Renal cortical epithelial cell (primary cell): Measurements from ENCODE around the gene EXOC6. TPM values are rescaled to one million over a fixed set of nuclear protein-coding genes. Genes with fewer than 3 reads are reported as not detected.

Source experiments
- DNase-seq: peaks from one replicate; pipeline ENCODE4 v3.0.0-alpha.2; 2011; ENCODE audit warnings: low read depth
- total RNA-seq: library from RNA; depleted of rRNA; stranded (reverse); fragments of >200 nt; gene quantifications from 2 replicates; pipeline ENCODE4 v1.2.3, GENCODE V29; 2014

EXOC6 gene, protein sequence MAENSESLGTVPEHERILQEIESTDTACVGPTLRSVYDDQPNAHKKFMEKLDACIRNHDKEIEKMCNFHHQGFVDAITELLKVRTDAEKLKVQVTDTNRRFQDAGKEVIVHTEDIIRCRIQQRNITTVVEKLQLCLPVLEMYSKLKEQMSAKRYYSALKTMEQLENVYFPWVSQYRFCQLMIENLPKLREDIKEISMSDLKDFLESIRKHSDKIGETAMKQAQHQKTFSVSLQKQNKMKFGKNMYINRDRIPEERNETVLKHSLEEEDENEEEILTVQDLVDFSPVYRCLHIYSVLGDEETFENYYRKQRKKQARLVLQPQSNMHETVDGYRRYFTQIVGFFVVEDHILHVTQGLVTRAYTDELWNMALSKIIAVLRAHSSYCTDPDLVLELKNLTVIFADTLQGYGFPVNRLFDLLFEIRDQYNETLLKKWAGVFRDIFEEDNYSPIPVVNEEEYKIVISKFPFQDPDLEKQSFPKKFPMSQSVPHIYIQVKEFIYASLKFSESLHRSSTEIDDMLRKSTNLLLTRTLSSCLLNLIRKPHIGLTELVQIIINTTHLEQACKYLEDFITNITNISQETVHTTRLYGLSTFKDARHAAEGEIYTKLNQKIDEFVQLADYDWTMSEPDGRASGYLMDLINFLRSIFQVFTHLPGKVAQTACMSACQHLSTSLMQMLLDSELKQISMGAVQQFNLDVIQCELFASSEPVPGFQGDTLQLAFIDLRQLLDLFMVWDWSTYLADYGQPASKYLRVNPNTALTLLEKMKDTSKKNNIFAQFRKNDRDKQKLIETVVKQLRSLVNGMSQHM
- 11.0 and 12.5 TPM in 2 replicates for total RNA-seq

DNA sequence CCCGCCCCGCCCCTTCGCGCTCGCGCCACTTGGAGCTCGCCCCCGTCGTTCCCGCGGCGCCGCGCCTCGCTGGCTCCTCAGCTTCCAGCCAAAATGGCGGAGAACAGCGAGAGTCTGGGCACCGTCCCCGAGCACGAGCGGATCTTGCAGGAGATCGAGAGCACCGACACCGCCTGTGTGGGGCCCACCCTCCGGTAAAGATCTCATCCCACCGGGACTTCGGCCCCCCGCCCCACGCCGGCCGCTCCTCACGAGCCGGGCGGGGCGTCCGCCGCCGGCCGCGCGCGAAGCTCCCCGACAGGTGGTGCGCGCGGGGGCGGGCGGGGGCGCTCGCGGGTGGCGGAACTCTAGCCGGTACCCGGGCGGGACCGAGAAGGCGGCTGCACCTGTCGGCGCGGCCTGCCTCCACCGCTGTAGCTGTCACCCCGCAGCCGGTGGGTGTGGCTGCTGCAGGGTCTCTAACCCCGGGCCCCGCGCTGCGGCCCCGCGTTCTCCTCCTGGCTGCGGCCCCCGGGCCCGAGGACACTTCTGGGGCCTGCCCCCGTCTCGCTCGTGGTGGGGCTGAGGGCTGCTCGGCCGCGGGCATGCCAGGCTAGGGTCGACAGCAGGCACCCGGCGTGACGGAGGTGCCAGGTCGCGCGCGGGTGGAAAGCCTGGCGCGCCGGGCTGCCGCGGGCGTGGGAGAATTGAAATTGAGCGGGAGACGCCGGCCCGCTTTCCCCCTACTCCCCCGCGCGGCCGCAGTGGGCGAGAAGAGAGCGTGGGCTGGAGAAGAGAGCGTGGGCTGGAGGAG lies at the start of gene EXOC6:
Gene EXOC6, plus strand, starts transcription at position 80 of the 793 bp plus-strand sequence. Its CDS starts 14 bp downstream, at position 94.
- peak; percentile 43 for DNase-seq

DNA sequence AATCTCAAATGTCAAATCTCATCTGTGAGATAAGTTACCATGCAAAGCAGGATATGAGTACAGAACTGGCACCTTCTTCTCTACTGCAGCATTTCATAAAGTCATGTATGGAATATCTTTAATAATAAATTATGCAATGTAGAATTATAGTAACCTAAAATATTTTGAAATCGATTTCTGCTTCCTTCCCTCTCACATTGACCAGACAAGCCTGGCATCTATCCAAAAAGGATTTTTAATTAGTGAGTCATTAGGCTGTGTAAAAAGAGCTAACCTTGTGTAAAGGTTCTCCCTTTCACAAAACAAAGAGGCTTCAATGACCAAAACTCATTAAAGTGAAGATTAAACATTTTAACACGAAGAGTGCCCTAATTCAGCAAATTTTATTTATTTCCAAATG lies 48.8 kb upstream of the EXOC6 start:
- peak; percentile 33 for DNase-seq

DNA sequence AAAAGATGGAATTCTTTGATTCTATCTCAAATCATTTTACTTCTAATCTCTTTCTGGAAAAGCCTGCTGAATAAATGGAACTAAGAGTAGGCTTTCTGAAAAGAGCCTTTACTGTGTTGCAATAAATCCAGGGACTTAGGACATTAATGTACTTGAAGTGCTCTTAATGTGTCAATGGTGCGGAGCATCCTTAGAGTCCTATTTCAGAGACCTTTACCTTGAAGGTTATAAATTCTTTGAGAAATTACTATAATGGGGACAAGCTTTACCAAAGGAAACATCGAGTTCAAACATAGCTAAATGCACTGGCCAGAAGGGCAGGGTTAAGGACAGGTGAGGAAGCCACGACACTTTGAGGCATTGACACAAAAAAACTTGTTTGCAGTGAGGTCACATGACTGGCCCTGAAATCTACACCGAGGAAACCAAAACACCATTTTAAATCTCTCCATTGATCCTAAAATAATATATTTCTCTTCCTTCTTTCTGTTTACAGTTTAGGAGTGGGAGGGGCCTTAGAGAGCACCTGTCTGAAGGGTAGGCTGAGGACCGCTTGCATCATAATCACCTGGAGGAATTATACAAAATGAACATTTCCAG lies 48.1 kb upstream of the EXOC6 start:
- DNase-seq, result no peak

DNA sequence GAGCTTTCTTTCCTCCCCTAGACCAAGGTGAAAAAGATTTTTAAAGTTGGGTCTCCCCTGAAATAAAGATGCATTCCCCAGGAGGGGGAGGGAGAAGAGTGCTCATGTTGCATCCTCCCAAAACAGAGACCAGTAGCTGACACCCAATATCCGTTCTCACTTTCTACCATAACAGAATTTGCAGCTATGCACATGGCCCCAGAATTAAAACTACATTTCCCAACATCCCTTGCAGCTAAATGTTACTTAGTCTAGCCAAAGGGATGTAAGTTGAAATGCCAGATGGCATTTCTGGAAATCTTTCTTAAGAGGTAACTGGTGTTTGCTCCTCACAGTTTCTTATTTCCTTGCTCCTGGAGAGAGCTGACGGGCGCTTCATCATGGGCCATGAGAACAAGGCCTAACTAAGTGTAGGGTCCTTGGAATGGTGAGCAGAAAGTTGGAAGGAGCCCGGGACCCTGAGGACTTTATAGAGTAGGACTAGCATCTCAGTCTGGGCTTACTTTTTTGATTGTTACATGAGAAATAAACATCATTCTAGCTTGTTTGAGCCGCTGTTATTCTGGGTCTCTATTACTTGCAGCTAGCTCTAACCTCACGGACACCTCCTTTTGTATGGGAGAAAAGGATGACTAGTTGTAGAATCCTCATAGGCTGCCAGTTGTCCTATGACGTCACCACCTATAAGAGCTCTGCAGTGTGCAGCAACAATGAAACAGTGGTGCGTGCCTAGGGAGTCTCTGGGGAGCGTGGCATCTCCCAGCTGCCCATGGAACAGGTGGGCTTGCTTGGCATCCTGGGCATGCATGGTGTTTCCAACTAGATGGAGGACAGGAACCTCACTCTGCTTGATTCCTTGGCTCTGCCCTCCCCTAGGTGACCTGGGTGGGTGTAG lies 46.1 kb upstream of the EXOC6 start:
- no peak for DNase-seq

DNA sequence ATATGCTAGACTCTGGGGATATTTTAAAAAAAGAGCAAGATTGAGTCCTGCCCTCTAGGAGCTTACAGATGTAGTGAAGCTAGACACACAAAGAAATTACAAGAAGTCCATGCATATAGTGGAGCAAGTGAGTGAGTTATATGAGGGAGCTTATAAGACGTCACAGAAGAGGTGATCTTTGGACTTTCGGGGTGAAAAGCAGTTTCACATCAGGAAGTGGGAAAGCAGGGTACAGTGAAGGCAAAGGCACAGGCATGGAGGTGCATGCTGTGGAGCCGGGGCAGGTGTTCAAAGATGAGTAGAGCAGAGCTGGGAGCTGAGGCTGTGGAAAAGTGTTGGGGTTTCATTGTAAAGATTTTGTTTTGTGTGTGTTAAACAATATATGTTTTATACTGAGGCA lies 38.5 kb upstream of the EXOC6 start:
- DNase-seq, result no peak

DNA sequence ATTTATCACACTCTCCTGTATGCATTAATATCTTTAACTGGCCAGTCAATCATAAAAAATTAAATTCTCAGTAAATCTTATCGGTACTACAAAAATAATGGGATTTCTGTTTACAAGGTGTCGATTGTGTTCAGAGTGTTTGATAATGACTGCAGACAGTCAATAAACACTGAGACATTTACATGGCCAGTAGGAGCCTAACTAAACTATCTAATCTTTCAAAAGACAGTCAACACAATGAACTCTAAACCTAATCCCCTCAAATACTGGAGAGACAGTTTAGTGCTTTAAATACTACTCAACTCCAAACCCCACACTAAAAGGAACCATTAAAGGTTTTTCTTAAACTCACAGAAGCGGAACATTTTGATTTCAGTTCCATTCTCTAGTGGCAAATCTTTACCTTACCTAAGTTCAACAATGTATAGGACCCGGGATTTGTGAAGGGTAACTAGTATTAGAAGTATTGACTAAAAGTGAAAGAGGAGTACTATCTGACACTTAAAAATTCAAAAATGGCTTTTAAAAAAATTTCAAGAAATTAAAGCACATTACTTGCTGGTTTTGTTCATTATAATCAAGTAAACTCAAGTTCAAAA lies 37.3 kb upstream of the EXOC6 start:
- DNase-seq, result no peak

DNA sequence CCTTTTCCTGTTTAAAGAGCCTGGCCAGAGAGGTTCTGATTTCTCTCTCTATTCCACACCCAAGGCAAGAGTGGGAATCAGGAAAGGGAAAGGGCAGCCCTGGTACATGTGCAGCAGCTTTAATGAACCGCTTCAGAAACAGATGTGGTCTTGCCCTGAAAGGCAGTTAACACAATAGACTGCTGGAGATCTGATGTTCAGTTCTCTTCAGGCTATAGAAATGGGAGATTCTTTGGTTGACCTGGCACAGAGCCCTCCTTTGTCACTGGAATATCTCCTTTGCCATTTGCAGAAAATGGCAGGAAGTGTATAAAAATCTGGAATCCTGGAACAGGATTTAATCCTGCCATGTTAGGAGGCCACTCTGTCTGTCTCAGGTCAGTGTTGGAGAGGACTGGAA lies 36.3 kb upstream of the EXOC6 start:
- DNase-seq, result no peak

DNA sequence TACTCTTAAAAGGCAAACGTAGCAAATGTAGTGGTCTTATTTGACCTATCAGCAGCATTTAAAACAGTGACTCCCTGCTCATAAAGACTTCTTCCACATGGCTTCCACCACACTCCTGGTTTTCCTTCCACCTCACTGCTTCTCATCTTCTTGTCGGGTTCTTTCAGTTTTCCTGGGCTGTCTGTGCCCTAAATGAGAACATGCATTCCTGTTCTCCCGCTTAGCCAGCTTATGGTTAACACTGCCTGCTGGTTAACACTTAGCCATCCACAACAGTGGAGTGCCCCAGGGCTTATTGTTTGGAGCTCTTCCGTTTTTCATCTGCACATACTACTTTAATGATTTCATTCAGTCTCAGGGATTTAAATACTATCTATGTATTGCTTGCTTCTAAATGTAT lies 34.3 kb upstream of the EXOC6 start:
- DNase-seq, result no peak

DNA sequence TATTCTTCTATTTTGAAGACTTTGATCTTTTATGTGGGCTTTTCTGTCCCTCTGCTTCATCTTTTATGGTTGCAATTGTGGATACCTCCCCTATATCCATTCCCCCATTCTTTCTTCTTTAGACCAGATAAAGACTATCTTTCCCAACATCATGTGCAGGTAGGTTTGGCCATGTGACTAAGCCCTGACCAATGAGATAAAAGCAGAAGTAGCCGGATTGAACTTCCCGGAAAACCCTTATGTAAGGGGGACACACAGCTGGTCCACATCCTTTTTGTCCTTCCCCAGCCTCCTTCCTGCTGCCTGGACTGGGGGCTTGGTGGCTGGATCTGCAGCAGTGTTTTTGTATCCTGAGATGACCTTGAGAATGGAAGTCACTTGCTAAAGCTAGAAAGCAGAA lies 33.5 kb upstream of the EXOC6 start:
- no peak for DNase-seq

DNA sequence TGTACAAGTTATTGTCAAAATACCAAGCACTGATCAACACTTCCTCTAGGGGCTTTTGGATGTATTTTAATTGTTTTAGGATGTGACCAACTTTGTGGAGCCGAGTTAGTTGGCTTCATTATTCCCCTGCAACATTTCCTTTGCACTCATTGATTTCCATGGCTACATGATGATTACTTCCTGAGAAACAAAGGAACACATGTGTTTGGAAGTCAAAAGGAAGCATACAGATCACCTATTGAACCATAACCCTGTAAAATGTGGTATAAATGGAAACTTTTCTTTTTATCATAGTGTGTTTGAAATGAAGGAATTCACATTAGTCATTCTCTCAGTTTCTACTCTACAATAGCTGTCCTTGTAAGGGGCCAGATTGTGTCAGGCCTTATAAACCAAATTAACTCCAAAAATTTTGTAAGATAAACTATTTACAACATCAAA lies 32.2 kb upstream of the EXOC6 start:
- no peak for DNase-seq

DNA sequence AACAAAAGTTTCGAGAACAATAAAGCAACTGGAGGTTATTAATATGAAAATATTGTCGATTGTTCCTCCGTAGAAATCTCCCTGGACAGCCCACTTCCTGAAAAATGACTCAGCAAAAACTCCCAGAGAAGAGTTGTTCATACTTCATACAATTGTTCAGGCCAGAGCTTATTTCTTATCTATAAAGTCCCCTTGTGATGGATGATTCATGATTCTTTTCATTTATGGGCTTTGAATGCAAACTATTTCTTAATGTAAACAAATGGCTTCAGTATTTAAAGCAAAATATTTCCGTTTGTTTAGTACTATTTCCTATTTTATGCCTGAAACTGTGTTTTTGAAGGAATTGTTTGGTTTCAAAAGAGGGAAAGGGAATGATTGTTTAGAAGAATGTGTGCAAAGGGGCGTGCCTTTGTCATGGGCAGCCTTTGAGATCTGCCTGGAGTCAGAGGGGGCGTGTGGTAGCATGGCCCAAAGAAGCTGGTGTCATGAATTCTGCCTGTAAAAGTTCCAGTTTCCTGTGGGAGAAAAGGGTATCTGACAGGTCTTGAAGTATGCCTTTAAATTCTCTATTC lies 26.2 kb upstream of the EXOC6 start:
- DNase-seq, result peak; percentile 38

DNA sequence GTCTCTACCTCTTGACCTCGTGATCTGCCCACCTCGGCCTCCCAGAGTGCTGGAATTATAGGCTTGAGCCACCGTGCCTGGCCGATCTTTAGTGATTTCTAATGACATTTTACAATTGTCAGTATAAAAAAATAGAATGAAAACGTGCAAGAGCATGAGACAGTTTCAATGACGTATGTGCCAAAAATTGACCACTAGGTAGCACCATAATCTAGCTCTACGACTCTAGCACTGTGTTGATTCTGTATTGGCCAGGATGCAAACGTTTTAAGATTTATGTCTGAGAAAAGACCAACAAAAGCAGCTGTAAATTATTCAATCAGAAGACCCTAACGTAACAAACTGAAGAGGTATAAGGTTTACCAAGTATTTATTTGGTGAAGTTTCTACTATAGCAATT lies 25.4 kb upstream of the EXOC6 start:
- no peak for DNase-seq

DNA sequence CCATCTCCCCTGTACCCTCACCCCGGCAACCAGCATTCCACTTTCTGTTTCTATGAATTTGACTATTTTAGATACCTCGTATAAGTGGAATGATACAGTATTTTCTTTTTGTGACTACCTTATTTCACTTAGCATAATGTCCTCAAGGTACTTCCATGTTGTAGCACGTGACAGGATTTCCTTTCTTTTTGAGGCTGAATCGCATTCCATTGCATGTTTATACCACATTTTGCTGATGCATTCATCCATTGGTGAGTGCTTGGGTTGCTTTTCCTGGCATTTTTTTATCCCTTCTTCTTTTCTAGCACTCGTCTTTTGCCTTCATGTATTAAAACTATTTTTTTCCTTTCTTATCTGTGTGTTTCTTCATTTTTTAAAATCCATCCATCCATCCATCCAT lies 22.3 kb upstream of the EXOC6 start:
- DNase-seq, result no peak

DNA sequence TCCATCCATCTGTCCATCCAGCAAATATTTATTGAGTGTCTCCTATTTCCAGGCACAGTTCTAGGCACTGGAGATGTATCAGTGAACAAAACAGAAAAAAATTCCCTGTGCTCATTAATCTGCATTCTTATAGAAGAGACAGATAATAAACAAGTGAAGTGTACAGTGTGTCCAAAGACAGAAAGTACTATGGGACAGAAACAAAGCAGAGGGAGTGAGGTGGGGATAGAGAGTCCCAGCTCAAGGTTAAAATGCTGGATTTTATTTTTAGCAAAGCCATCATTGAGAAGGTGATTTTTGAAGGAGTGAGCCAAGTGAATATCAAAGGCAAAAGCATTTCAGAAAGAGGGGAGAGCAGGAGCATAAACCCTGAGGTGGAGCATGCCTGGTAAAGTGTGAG lies 21.8 kb upstream of the EXOC6 start:
- DNase-seq, result no peak

DNA sequence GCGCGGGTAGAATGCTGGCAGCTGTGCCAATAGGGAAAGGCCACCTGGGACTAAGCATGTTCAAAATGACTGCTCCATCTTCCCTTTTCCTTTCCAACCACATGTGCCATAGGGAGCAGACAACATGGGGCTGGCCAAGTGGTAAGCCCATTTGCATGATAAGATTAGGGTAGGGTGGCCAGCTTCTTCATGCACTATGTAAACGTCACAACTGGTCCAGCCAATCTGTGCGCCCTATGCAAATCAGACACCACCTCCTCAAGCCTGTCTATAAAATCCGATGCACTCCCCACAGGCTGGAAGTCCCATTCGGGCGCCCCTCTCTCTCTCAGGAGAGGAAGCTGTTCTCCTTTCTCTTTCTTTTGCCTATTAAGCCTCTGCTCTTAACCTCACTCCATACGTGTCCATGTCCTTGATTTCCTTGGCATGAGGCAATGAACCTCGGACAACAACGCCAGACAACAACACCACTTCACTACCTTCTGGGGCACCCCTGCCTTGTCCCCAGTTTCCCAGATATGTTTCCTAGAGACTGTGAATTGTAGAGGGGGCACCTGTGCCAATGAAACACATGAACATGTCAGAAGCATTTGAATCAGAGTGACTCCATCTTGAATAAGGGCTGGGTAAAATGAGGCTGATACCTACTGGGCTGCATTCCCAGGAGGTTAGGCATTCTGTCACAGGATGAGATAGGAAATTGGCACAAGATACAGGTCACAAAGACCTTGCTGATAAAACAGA lies 19.1 kb upstream of the EXOC6 start:
- DNase-seq, result no peak

DNA sequence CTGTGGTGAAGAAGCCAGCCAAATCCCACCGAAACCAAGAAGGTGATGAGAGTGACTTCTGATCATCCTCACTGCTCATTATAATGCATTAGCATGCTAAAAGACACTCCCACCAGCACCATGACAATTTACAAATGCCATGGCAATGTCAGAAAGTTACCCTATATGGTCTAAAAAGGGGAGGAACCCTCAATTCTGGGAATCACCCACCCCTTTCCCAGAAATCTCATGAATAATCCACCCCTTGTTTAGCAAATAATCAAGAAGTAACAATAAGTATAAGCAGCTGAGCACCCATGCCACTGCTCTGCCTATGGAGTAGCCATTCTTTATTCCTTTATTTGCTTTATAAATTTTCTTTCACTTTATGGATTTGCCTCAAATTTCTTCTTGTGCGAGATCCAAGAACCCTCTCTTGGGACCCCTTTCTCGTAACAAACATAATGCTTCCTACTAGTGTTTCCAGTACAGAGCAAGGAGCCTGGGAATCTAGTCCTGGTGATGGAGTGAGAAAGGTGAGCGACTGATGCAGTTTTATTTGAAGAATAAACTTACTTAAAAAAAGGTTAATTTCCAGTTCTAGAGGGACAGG lies 18.4 kb upstream of the EXOC6 start:
- DNase-seq, result no peak

DNA sequence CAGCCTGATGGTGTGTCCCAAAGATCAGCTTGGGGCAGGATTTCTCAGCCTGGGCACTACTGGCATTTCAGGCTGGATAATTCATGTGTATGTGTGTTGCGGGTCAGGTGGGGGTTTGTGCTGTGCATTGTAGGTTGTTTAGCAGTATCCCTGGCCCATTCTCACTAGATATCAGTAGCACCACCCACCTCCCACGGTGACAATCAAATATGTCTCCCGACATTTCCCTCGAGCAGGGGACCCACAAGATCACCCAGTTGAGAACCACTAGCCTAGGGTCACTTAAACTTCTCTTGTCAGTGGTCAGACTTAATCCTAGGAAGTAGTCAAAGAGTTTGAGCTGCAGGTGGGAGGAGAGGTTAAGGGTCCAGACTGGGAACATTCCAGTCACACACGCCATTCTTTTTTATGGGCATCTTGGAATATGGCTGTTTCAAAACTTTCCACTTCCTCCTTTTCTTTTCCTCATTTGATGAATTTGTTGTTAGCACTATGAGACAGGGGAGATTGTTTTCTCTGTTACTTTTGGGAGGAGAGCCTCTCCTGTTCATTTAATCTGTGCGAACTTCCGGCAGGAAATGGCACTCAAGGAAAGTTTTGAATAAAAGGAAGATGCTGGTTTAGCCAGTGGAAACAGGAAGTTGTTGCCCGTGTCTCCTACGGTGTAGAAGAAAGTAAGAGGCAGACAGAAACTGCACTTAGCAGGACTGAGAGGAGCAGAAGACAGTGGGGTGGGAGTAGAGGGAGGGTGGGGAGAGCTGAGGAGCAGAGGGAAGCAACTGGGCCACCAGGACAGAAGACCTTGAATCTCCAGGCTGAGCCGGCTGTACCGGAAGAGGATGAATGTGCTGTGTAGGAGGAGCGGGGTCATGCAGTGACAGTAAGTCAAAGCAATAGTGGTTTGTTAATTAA lies 17.6 kb upstream of the EXOC6 start:
- no peak for DNase-seq

DNA sequence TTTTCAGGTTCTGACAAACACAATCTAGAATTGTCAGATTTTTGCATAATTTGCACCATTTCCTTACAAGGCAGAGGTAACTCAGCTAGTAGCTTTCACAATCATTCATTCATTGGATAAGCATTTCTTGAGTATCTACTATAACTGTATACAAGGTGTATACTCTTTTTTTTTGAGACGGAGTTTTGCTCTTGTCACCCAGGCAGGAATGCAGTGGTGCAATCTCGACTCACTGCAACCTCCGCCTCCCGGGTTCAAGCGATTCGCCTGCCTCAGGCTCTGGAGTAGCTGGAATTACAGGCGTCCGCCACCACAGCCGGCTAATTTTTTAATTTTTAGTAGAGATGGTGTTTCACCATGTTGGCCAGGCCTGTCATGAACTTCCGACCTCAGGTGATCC lies 16.2 kb upstream of the EXOC6 start:
- DNase-seq, result no peak
